Breast epithelium (tissue), 4 donors: ENCODE results near the gene MAMDC4. TPM values are rescaled to one million over a fixed set of nuclear protein-coding genes. Genes with fewer than 3 reads are reported as not detected.
"Not testable (repeated sequence)": the region's sequence is repeated elsewhere in the genome, so short reads cannot be mapped to it uniquely, and the experiment has no call there.

ENCODE experiments used
- DNase-seq, 2 donors: peaks; one replicate each; pipeline ENCODE4 v3.0.0-alpha.2; 2019; ENCODE audit warnings: low spot score in 2 of 2
- H3K27ac ChIP-seq, 2 donors: fragments of 200-600 bp; sonication (generic) in 1 of 2; one replicate each; pipeline ENCODE4 v1.5.1; 2016 to 2019; ENCODE audit warnings: mild to moderate bottlenecking in 1 of 2
- H3K27me3 ChIP-seq, 2 donors: fragments of 200-600 bp; sonication (generic) in 1 of 2; one replicate each; pipeline versions ENCODE4 v1.5.1 to v1.6.0; 2017 to 2019; ENCODE audit warnings: control low read depth in 1 of 2, mild to moderate bottlenecking in 1 of 2
- H3K36me3 ChIP-seq: fragments of 200-600 bp; one replicate; pipeline ENCODE4 v1.5.1; 2019
- H3K4me1 ChIP-seq, 2 donors: fragments of 200-600 bp; sonication (generic); one replicate each; pipeline ENCODE4 v1.5.1; 2016 to 2019; ENCODE audit warnings: control low read depth in 1 of 2
- H3K4me3 ChIP-seq, 3 donors: fragments of 200-600 bp; sonication (generic); 1 replicate in 2 of 3; 2 replicates in 1 of 3; pipeline ENCODE4 v1.5.1; 2016 to 2019; ENCODE audit warnings: mild to moderate bottlenecking in 3 of 3, moderate library complexity in 2 of 3
- H3K9me3 ChIP-seq, 2 donors: fragments of 200-600 bp; sonication (generic) in 1 of 2; one replicate each; pipeline ENCODE4 v1.5.1; 2016 to 2019; ENCODE audit warnings: control low read depth in 1 of 2
- POLR2A ChIP-seq: fragments of 450-650 bp; IDR thresholded peaks from one replicate; pipeline ENCODE4 v1.6.1; 2016; ENCODE audit warnings: antibody characterized with exemption, mild to moderate bottlenecking, moderate library complexity
- POLR2AphosphoS5 ChIP-seq, 3 donors: sonication (generic); formaldehyde crosslinking; IDR thresholded peaks; one replicate each; pipeline ENCODE4 v1.6.1; 2017; ENCODE audit warnings: antibody characterized with exemption in 3 of 3
- intact Hi-C: fragments of 100-400 bp; cut with DNase I; formaldehyde crosslinking; loops from one replicate; pipeline ENCODE4 v1.15.1; 2023; ENCODE audit warnings: low total_unique reads
- total RNA-seq, 3 donors: library from RNA; depleted of rRNA; stranded (reverse); fragments of >200 nt; gene quantifications; one replicate each; pipeline ENCODE4 v1.1.0, GENCODE V29; 2016
- TF ChIP-seq, protein P1 (sequence below), 3 donors: fragments of 450-650 bp; IDR thresholded peaks; one replicate each; pipeline ENCODE4 v1.5.1; 2016 to 2017; ENCODE audit warnings: antibody characterized with exemption in 3 of 3, mild to moderate bottlenecking in 3 of 3, moderate library complexity in 3 of 3

Gene MAMDC4
- total RNA-seq, 3 donors from 2014 or later: 0.64 to 5.6 (median 3.4) TPM

GRCh38 chr9:136867917-136868316 is 15.8 kb downstream of the MAMDC4 start:
- H3K9me3 ChIP-seq: no peaks in the 10 kb centered on the region
- intact Hi-C loops: no loop called here
- TF ChIP-seq, protein P1, sequence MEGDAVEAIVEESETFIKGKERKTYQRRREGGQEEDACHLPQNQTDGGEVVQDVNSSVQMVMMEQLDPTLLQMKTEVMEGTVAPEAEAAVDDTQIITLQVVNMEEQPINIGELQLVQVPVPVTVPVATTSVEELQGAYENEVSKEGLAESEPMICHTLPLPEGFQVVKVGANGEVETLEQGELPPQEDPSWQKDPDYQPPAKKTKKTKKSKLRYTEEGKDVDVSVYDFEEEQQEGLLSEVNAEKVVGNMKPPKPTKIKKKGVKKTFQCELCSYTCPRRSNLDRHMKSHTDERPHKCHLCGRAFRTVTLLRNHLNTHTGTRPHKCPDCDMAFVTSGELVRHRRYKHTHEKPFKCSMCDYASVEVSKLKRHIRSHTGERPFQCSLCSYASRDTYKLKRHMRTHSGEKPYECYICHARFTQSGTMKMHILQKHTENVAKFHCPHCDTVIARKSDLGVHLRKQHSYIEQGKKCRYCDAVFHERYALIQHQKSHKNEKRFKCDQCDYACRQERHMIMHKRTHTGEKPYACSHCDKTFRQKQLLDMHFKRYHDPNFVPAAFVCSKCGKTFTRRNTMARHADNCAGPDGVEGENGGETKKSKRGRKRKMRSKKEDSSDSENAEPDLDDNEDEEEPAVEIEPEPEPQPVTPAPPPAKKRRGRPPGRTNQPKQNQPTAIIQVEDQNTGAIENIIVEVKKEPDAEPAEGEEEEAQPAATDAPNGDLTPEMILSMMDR (IDR thresholded peaks at IDR 0.05): no peak
- TF ChIP-seq POLR2A (no peak), POLR2AphosphoS5 (IDR thresholded peaks at IDR 0.05) (no peak)
- H3K4me1 ChIP-seq: peaks cover 5 to 6% of the 10 kb centered on the region in 2 donors
- DNase-seq: no peak
- H3K36me3 ChIP-seq: peaks cover 3% of the 10 kb centered on the region
- no peaks in the 10 kb centered on the region for H3K27me3 ChIP-seq
- H3K27ac ChIP-seq: no peak overlapping the region
- no peak overlapping the region for H3K4me3 ChIP-seq

- intact Hi-C loops: no loop called here
- no peaks in the 10 kb centered on the region for H3K27me3 ChIP-seq
- H3K4me1 ChIP-seq: peaks cover 5 to 6% of the 10 kb centered on the region in 2 donors
- no peaks in the 10 kb centered on the region for H3K36me3 ChIP-seq
- H3K9me3 ChIP-seq: no peaks in the 10 kb centered on the region
- no peak overlapping the region for H3K4me3 ChIP-seq
- TF ChIP-seq POLR2AphosphoS5 (IDR thresholded peaks at IDR 0.05): no peak
- TF ChIP-seq POLR2A: no peak
- TF ChIP-seq, protein P1 (IDR thresholded peaks at IDR 0.05): no peak
- no peak overlapping the region for H3K27ac ChIP-seq
- DNase-seq: no peak
Observed at GRCh38 chr9:136868644-136869043, 16.5 kb downstream of the MAMDC4 start.

DNA sequence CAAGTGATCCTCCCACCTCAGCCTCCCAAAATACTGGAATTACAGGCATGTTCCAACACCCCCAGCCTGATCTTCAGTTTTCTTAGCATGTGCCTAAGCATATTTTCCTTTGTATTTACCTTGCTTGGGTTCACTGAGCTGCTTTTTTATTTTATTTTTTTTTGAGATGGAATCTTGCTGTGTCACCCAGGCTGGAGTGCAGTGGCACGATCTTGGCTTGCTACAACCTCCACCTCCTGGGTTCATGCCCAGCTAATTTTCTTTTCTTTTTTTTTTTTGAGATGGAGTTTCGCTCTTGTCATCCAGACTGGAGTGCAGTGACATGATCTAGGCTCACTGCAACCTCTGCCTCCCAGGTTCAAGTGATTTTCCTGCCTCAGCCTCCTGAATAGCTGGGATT is 17.5 kb downstream of the MAMDC4 start:
- H3K9me3 ChIP-seq, H3K27me3 ChIP-seq, H3K4me1 ChIP-seq, H3K27ac ChIP-seq, DNase-seq, H3K4me3 ChIP-seq, intact Hi-C loops, H3K36me3 ChIP-seq: not testable (repeated sequence)

GRCh38 chr9:136875155-136875554 is 23.0 kb downstream of the MAMDC4 start:
- Histone ChIP-seq H3K4me1 (no peaks in the 10 kb centered on the region), H3K4me3 (no peak overlapping the region), H3K9me3 (no peaks in the 10 kb centered on the region), H3K36me3 (no peaks in the 10 kb centered on the region), H3K27ac (no peak overlapping the region), H3K27me3 (no peaks in the 10 kb centered on the region)
- TF ChIP-seq POLR2AphosphoS5 (IDR thresholded peaks at IDR 0.05) (no peak), POLR2A (no peak)
- TF ChIP-seq, protein P1 (IDR thresholded peaks at IDR 0.05): no peak
- intact Hi-C loops: no loop called here
- DNase-seq: no peak

DNA sequence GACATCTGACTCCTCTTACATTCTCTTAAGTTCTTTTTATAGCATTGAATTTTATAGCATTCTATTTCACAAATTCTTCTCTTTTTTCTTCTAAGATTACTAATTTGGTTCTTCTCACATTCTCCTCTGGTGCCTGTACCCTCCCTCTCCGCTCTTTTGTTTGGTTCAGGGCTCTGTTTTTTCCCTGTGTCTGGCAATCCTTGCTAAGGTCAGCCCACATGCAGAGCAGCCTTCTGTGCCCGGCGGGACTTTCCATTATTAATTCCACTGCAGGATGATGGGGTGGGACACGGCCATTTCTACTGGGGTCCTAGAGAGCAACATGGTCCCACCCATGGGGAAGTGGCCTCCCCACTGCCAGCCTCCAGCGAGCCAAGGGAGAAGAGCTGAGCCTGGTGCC is 24.3 kb downstream of the MAMDC4 start:
- Histone ChIP-seq H3K36me3 (no peaks in the 10 kb centered on the region), H3K9me3 (no peaks in the 10 kb centered on the region), H3K27me3 (no peaks in the 10 kb centered on the region), H3K27ac (no peak overlapping the region), H3K4me3 (no peak overlapping the region), H3K4me1 (no peaks in the 10 kb centered on the region)
- intact Hi-C loops: no loop called here
- DNase-seq: no peak
- TF ChIP-seq POLR2AphosphoS5 (IDR thresholded peaks at IDR 0.05) (no peak), POLR2A (no peak)
- TF ChIP-seq, protein P1 (IDR thresholded peaks at IDR 0.05): no peak

- no peaks in the 10 kb centered on the region for H3K9me3 ChIP-seq
- no peaks in the 10 kb centered on the region for H3K36me3 ChIP-seq
- H3K27me3 ChIP-seq: no peaks in the 10 kb centered on the region
- intact Hi-C loops: no loop called here
- H3K27ac ChIP-seq: no peak overlapping the region
- TF ChIP-seq POLR2AphosphoS5 (IDR thresholded peaks at IDR 0.05) (no peak), POLR2A (no peak)
- TF ChIP-seq, protein P1 (IDR thresholded peaks at IDR 0.05): no peak
- H3K4me1 ChIP-seq: no peaks in the 10 kb centered on the region
- H3K4me3 ChIP-seq: no peak overlapping the region
- no peak for DNase-seq
Observed at GRCh38 chr9:136880651-136881050, 28.5 kb downstream of the MAMDC4 start.
